ENCODE measurements around the gene PRPSAP2. TPM values are rescaled to one million over a fixed set of nuclear protein-coding genes. Genes with fewer than 3 reads are reported as not detected.
A peak's percentile ranks its signal among the peaks of the same experiment; 100 is the strongest.

Gene PRPSAP2
- total RNA-seq, 4 donors from 2014 or later = 20.9 to 27.6 (median 23.4) TPM

- no peaks in the 10 kb centered on the region for H3K27me3 ChIP-seq
- H3K36me3 ChIP-seq = no peaks in the 10 kb centered on the region
- no peak for ATAC-seq
- H3K9me3 ChIP-seq = no peaks in the 10 kb centered on the region
- 80 to 100% methylated on average over 1 to 3 of the region's 11 CpGs for WGBS, 2 donors (ENCODE audit: low coverage in 1 of 2)
- peaks cover 0 to 17% (median 5%) of the 10 kb centered on the region in 3 donors for H3K4me1 ChIP-seq
- TF ChIP-seq POLR2A (IDR thresholded peaks at IDR 0.05) (no peak), POLR2AphosphoS5 (IDR thresholded peaks at IDR 0.05) (no peak), EP300 (IDR thresholded peaks at IDR 0.05) (no peak), CTCF (IDR thresholded peaks at IDR 0.05) (no peak)
- H3K4me3 ChIP-seq = no peak overlapping the region
- no peak overlapping the region for H3K27ac ChIP-seq
Measured at GRCh38 chr17:18958611-18959010, 100.7 kb downstream of the PRPSAP2 start.

- no CpG with 5 or more reads among the region's 22 CpGs for WGBS, 2 donors (ENCODE audit: low coverage in 1 of 2)
- Histone ChIP-seq H3K4me3 (no peak overlapping the region), H3K27ac (no peak overlapping the region), H3K36me3 (no peaks in the 10 kb centered on the region), H3K9me3 (no peaks in the 10 kb centered on the region), H3K4me1 (peaks cover 0 to 17% (median 5%) of the 10 kb centered on the region in 3 donors), H3K27me3 (no peaks in the 10 kb centered on the region)
- TF ChIP-seq POLR2A (IDR thresholded peaks at IDR 0.05) (no peak), CTCF (IDR thresholded peaks at IDR 0.05) (no peak), POLR2AphosphoS5 (IDR thresholded peaks at IDR 0.05) (no peak), EP300 (IDR thresholded peaks at IDR 0.05) (no peak)
- no peak for ATAC-seq
Measured at GRCh38 chr17:18959071-18959844, 101.3 kb downstream of the PRPSAP2 start.

- no peaks in the 10 kb centered on the region for H3K9me3 ChIP-seq
- H3K4me1 ChIP-seq = peaks cover 0 to 17% (median 5%) of the 10 kb centered on the region in 3 donors
- no peak overlapping the region for H3K4me3 ChIP-seq
- no peaks in the 10 kb centered on the region for H3K36me3 ChIP-seq
- no peak for ATAC-seq
- H3K27me3 ChIP-seq = no peaks in the 10 kb centered on the region
- no peak overlapping the region for H3K27ac ChIP-seq
- WGBS, 2 donors (ENCODE audit: low coverage in 1 of 2) = no CpG with 5 or more reads among the region's 5 CpGs
- TF ChIP-seq POLR2A (IDR thresholded peaks at IDR 0.05) (no peak), POLR2AphosphoS5 (IDR thresholded peaks at IDR 0.05) (no peak), CTCF (IDR thresholded peaks at IDR 0.05) (no peak), EP300 (IDR thresholded peaks at IDR 0.05) (no peak)
Measured at GRCh38 chr17:18959845-18960240, 101.9 kb downstream of the PRPSAP2 start.

- H3K36me3 ChIP-seq = no peaks in the 10 kb centered on the region
- peaks cover 0 to 17% (median 5%) of the 10 kb centered on the region in 3 donors for H3K4me1 ChIP-seq
- H3K27ac ChIP-seq = no peak overlapping the region
- ATAC-seq = peak; percentile 5
- TF ChIP-seq CTCF (IDR thresholded peaks at IDR 0.05) (no peak), EP300 (IDR thresholded peaks at IDR 0.05) (no peak), POLR2A (IDR thresholded peaks at IDR 0.05) (no peak), POLR2AphosphoS5 (IDR thresholded peaks at IDR 0.05) (no peak)
- H3K9me3 ChIP-seq = no peaks in the 10 kb centered on the region
- no peaks in the 10 kb centered on the region for H3K27me3 ChIP-seq
- no peak overlapping the region for H3K4me3 ChIP-seq
- WGBS, 2 donors (ENCODE audit: low coverage in 1 of 2) = 63% methylated on average over 2 of the region's 15 CpGs; no CpG with 5 or more reads in 1 of the 2 donors
Measured at GRCh38 chr17:18960241-18960665, 102.3 kb downstream of the PRPSAP2 start.

Measured in gastroesophageal sphincter (tissue), 4 donors.